RWPE1 (cell line): ENCODE measurements around the gene SPN.
"Not testable (repeated sequence)": the region's sequence is repeated elsewhere in the genome, so short reads cannot be mapped to it uniquely, and the experiment has no call there.

Experiments used
- CTCF ChIA-PET: fragments of 350-600 bp; sonication (Branson Sonifier 250); formaldehyde crosslinking; extraction: SDS; loops from one replicate; lab custom pipeline; 2021; lab: Yijun Ruan, JAX
- POLR2A ChIA-PET: fragments of 400-600 bp; formaldehyde crosslinking; extraction: SDS; loops from one replicate; lab custom pipeline; 2020; ENCODE audit warnings: antibody characterized with exemption; ENCODE audit not compliant: low non-redundant PET; lab: Yijun Ruan, JAX
- DNase-seq: peaks from one replicate; pipeline ENCODE4 v3.0.0; 2012; ENCODE audit warnings: low spot score
- H3K27ac ChIP-seq: fragments of 450-650 bp; 2 replicates; pipeline ENCODE4 v1.5.1; 2017
- CTCF ChIP-seq: fragments of 450-650 bp; conservative IDR thresholded peaks from 2 replicates; pipeline ENCODE4 v1.5.1; 2017; ENCODE audit warnings: low read depth, mild to moderate bottlenecking

SPN gene

GRCh38 chr16:29638751-29639150, 24.3 kb upstream of the SPN start:
- H3K27ac ChIP-seq, CTCF ChIA-PET, POLR2A ChIA-PET, DNase-seq: not testable (repeated sequence)

- no peak for DNase-seq
- no peak for TF ChIP-seq CTCF
- H3K27ac ChIP-seq = no peak overlapping the region
- ChIA-PET POLR2A (no interaction called here), CTCF (interaction anchor here (0.6 kb wide), 1 partner anchor 40 kb away, joined by 7 read pairs; no protein-coding TSS in a partner anchor)
Measured at GRCh38 chr16:29641561-29641960, 21.5 kb upstream of the SPN start.

- TF ChIP-seq CTCF = no peak
- POLR2A ChIA-PET = no interaction called here
- CTCF ChIA-PET = interaction anchor here (0.6 kb wide), 1 partner anchor 528 kb away, joined by 4 read pairs; no protein-coding TSS in a partner anchor
- DNase-seq = no peak
- no peak overlapping the region for H3K27ac ChIP-seq
Measured at GRCh38 chr16:29643596-29643995, 19.5 kb upstream of the SPN start.

GRCh38 chr16:29644338-29644857, 18.6 kb upstream of the SPN start:
- H3K27ac ChIP-seq = no peak overlapping the region
- DNase-seq = no peak
- ChIA-PET POLR2A (no interaction called here), CTCF (interaction anchor here (0.6 kb wide), 1 partner anchor 380 kb away, joined by 7 read pairs; no protein-coding TSS in a partner anchor)
- no peak for TF ChIP-seq CTCF

GRCh38 chr16:29644973-29645693, 17.9 kb upstream of the SPN start:
- TF ChIP-seq CTCF = no peak
- POLR2A ChIA-PET = no interaction called here
- no peak overlapping the region for H3K27ac ChIP-seq
- CTCF ChIA-PET = no interaction called here
- DNase-seq = no peak

- no peak for DNase-seq
- CTCF ChIA-PET = no interaction called here
- TF ChIP-seq CTCF = no peak
- H3K27ac ChIP-seq = no peak overlapping the region
- POLR2A ChIA-PET = no interaction called here
Measured at GRCh38 chr16:29645694-29646187, 17.3 kb upstream of the SPN start.

- no peak overlapping the region for H3K27ac ChIP-seq
- DNase-seq = no peak
- ChIA-PET CTCF (no interaction called here), POLR2A (no interaction called here)
- TF ChIP-seq CTCF = no peak
Measured at GRCh38 chr16:29646947-29647346, 16.1 kb upstream of the SPN start.
